Upper lobe of left lung (tissue), 6 donors: Measurements from ENCODE around the gene TK2. TPM values are rescaled to one million over a fixed set of nuclear protein-coding genes. Genes with fewer than 3 reads are reported as not detected.
A peak's percentile ranks its signal among the peaks of the same experiment; 100 is the strongest.

Source experiments
- ATAC-seq, 2 donors: fragments of 200-7000 bp; cut with Tn5 transposase; one replicate each; pipeline ENCODE4 v1.9.1; 2022; ENCODE audit warnings: mild to moderate bottlenecking in 2 of 2, moderate library complexity in 2 of 2; ENCODE audit not compliant: low FRiP score in 2 of 2
- DNase-seq, 2 donors: peaks; one replicate each; pipeline ENCODE4 v3.0.0-alpha.2; 2019 to 2020
- H3K27ac ChIP-seq, 4 donors: fragments of 200-600 bp; sonication (generic); one replicate each; pipeline ENCODE4 v1.5.1; 2016 to 2019
- H3K27me3 ChIP-seq, 4 donors: fragments of 200-600 bp; sonication (generic); one replicate each; pipeline ENCODE4 v1.5.1; 2017 to 2019
- H3K36me3 ChIP-seq, 4 donors: fragments of 200-600 bp; sonication (generic); one replicate each; pipeline ENCODE4 v1.5.1; 2016 to 2019
- H3K4me1 ChIP-seq, 4 donors: fragments of 200-600 bp; sonication (generic); one replicate each; pipeline ENCODE4 v1.5.1; 2018 to 2019
- H3K4me3 ChIP-seq, 4 donors: fragments of 200-600 bp; sonication (generic); one replicate each; pipeline ENCODE4 v1.5.1; 2017 to 2019; ENCODE audit warnings: mild to moderate bottlenecking in 2 of 4, moderate library complexity in 1 of 4
- H3K9me3 ChIP-seq, 4 donors: fragments of 200-600 bp; sonication (generic); one replicate each; pipeline ENCODE4 v1.5.1; 2018 to 2019
- EP300 ChIP-seq, 4 donors: sonication (generic); formaldehyde crosslinking; IDR thresholded peaks; one replicate each; pipeline ENCODE4 v1.5.1; 2017; ENCODE audit warnings: antibody characterized with exemption in 4 of 4, control low read depth in 2 of 4
- POLR2A ChIP-seq, 4 donors: fragments of 450-650 bp; IDR thresholded peaks; one replicate each; pipeline ENCODE4 v1.5.1; 2016 to 2017; ENCODE audit warnings: antibody characterized with exemption in 4 of 4, mild to moderate bottlenecking in 2 of 4
- POLR2AphosphoS5 ChIP-seq, 2 donors: sonication (generic); formaldehyde crosslinking; IDR thresholded peaks; one replicate each; pipeline ENCODE4 v1.5.1; 2017; ENCODE audit warnings: antibody characterized with exemption in 2 of 2
- WGBS, 2 donors: methylation state at CpG; one replicate each; pipeline ENCODE4 v1.1.5; 2017 to 2018; 5-methylcytosine and 5-hydroxymethylcytosine counted together
- total RNA-seq, 6 donors: library from RNA; depleted of rRNA in 4 of 6; stranded (reverse); fragments of >200 nt in 4 of 6; gene quantifications; one replicate each; pipeline versions ENCODE4 v1.1.0 to v1.2.1, GENCODE V29; 2016 to 2021
- TF ChIP-seq, protein P1 (sequence below), 6 experiments: fragments of 450-650 bp in 4 of 6; fragments of 200-600 bp in 2 of 6; sonication (generic) in 2 of 6; IDR thresholded peaks; one replicate each; pipeline ENCODE4 v1.5.1; 2016 to 2019; ENCODE audit warnings: antibody characterized with exemption in 6 of 6
- donor health status: DM: no; HTN: no; CAD: no; lungs with moderate emphysema.
- donor health status: DM: no; HTN: yes; CAD: no; lungs with severe emphysema.

Gene TK2
- total RNA-seq, 6 donors from 2014 or later: 28.2 to 54.0 (median 36.6) TPM

DNA sequence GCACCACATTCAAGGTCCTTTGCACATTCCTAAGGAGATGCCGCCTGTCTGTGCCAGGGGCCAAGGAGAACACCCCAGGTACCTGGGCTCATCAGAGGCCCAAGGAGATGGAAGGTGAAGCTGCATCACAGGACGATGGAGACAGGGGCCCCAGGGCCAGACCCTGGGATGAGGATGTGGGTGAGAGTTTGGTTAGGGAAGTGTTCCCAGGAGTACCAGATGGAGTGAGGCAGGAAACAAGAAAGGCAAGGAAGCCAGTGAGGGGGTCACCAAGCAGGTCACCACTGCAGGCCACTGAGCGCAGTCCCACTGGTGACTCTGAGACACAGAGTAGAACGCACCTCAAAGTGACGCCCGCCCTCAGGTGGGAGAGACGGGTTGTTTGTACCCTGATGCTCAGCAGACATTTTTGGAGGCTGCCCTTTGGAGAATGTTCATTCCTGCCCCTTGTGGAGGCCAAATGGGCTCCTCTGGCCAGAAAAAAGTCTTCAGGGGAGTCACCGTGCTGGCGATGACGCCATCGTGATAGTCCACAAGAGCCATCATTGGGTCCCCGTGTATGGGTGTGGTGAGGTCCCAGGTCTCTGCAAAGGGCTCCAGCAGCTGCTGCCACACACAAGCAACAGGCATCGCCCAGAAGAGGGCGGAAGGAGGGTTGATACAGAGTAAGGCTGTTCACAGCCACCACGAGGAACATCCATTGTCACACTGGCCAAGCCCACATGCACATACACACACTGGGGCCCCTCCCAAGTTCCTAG, 65.3 kb downstream of the TK2 start:
- Histone ChIP-seq H3K27me3 (no peaks in the 10 kb centered on the region), H3K9me3 (no peaks in the 10 kb centered on the region), H3K36me3 (no peaks in the 10 kb centered on the region), H3K4me1 (peaks cover 17 to 27% (median 21%) of the 10 kb centered on the region in 4 donors), H3K27ac (no peak overlapping the region), H3K4me3 (no peak overlapping the region)
- TF ChIP-seq, protein P1, sequence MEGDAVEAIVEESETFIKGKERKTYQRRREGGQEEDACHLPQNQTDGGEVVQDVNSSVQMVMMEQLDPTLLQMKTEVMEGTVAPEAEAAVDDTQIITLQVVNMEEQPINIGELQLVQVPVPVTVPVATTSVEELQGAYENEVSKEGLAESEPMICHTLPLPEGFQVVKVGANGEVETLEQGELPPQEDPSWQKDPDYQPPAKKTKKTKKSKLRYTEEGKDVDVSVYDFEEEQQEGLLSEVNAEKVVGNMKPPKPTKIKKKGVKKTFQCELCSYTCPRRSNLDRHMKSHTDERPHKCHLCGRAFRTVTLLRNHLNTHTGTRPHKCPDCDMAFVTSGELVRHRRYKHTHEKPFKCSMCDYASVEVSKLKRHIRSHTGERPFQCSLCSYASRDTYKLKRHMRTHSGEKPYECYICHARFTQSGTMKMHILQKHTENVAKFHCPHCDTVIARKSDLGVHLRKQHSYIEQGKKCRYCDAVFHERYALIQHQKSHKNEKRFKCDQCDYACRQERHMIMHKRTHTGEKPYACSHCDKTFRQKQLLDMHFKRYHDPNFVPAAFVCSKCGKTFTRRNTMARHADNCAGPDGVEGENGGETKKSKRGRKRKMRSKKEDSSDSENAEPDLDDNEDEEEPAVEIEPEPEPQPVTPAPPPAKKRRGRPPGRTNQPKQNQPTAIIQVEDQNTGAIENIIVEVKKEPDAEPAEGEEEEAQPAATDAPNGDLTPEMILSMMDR (IDR thresholded peaks at IDR 0.05): no peak
- TF ChIP-seq POLR2AphosphoS5 (IDR thresholded peaks at IDR 0.05): no peak
- TF ChIP-seq POLR2A (IDR thresholded peaks at IDR 0.05): no peak
- no peak for TF ChIP-seq EP300 (IDR thresholded peaks at IDR 0.05)
- WGBS, 2 donors: 86 to 90% methylated on average over 15 of the region's 15 CpGs
- ATAC-seq (no peak), DNase-seq (no peak)

DNA sequence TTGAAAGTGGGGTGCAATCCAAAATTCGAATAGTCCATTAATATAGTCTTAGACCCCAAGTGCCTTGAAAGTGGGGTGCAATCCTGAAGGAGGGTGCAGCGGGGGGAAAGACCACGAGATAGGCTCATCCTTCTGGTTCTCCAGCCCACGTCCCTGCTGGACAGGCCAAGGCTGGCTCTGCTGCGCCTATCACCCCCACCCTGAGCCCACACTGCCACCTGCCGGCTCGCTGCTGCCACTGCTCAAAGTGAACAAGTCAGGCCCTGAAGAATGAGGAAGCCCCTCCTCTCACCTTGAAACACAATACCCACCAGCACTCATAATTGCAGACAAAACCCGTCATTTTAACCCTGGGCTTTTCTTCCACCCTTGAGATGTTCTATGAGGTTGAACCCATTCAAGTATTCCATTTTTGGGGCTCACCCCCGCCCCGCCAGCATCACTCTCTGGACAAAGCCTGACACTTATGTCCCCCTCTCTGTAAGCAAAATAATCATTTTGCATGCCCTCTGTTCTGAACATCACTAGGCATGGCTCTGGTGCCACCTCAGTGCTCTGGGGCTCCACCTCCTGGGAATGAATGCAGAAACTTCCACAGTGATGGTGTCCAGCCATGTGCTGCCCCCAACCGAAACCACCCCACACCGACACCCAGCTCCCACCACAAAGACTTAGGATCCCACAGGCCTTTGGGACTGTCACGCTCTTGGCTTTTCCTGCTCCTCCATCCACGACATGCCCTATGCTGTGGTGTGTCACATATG, 66.1 kb downstream of the TK2 start:
- Histone ChIP-seq H3K36me3 (no peaks in the 10 kb centered on the region), H3K27ac (no peak overlapping the region), H3K4me3 (no peak overlapping the region), H3K9me3 (no peaks in the 10 kb centered on the region), H3K27me3 (no peaks in the 10 kb centered on the region), H3K4me1 (peaks cover 17 to 32% (median 24%) of the 10 kb centered on the region in 4 donors)
- WGBS, 2 donors: 42 to 44% methylated on average over 14 of the region's 14 CpGs
- ATAC-seq: peak; percentile 76 to 85
- TF ChIP-seq, protein P1 (IDR thresholded peaks at IDR 0.05): peak; percentile 85 to 96 (median 90)
- TF ChIP-seq POLR2AphosphoS5 (IDR thresholded peaks at IDR 0.05) (no peak), POLR2A (IDR thresholded peaks at IDR 0.05) (no peak), EP300 (IDR thresholded peaks at IDR 0.05) (no peak)
- DNase-seq: peak; percentile 87 to 94

DNA sequence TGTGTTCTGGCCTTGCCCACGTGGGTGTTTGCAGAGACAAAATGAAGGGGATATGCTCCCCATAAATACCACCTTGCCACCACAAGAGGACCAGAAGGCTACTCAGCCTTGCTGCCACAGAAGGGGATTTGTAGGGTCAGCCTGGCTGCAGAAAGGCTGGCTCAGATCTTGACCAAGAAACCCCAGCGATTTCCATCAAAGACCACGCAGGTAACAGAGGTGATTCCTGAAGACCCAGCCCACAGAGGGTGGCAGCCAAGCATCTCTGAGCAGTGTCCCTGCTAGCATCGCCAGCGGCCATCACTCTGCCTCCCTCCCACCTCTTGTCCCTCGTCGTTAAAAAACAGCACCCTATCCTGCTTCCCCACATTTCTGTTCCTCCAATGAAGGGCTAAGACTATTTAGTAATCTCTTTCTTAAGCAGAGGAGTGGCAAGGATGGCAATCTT, 68.0 kb downstream of the TK2 start:
- DNase-seq: no peak
- Histone ChIP-seq H3K36me3 (no peaks in the 10 kb centered on the region), H3K4me1 (peaks cover 11 to 31% (median 21%) of the 10 kb centered on the region in 4 donors)

GRCh38 chr16:66481081-66481942, 68.6 kb downstream of the TK2 start:
- Histone ChIP-seq H3K4me3 (no peak overlapping the region), H3K36me3 (no peaks in the 10 kb centered on the region), H3K4me1 (peaks cover 5 to 24% (median 15%) of the 10 kb centered on the region in 4 donors), H3K27me3 (no peaks in the 10 kb centered on the region), H3K9me3 (no peaks in the 10 kb centered on the region), H3K27ac (no peak overlapping the region)
- DNase-seq: peak; percentile 18 to 53
- ATAC-seq: no peak
- TF ChIP-seq, protein P1 (IDR thresholded peaks at IDR 0.05): no peak
- TF ChIP-seq EP300 (IDR thresholded peaks at IDR 0.05) (no peak), POLR2AphosphoS5 (IDR thresholded peaks at IDR 0.05) (no peak), POLR2A (IDR thresholded peaks at IDR 0.05) (no peak)
- 83 to 89% methylated on average over 19 to 25 of the region's 25 CpGs for WGBS, 2 donors

More for the DNA sequence above, 68.0 kb downstream of the TK2 start:
- Histone ChIP-seq H3K4me3 (no peak overlapping the region), H3K27ac (no peak overlapping the region), H3K27me3 (no peaks in the 10 kb centered on the region), H3K9me3 (no peaks in the 10 kb centered on the region)
- TF ChIP-seq POLR2A (IDR thresholded peaks at IDR 0.05): no peak
- TF ChIP-seq, protein P1 (IDR thresholded peaks at IDR 0.05): no peak
- no peak for TF ChIP-seq EP300 (IDR thresholded peaks at IDR 0.05)
- TF ChIP-seq POLR2AphosphoS5 (IDR thresholded peaks at IDR 0.05): no peak
- WGBS, 2 donors: 80 to 82% methylated on average over 7 of the region's 7 CpGs
- ATAC-seq: no peak
